HCT116 (cell line): ENCODE data around the gene SLC7A10. TPM values are rescaled to one million over a fixed set of nuclear protein-coding genes. Genes with fewer than 3 reads are reported as not detected.
"Not testable (repeated sequence)": the region's sequence is repeated elsewhere in the genome, so short reads cannot be mapped to it uniquely, and the experiment has no call there.

Experiments
- ATAC-seq: fragments of 200-7000 bp; cut with Tn5 transposase; 2 replicates; pipeline ENCODE4 v1.9.1; 2020; ENCODE audit warnings: mild to moderate bottlenecking, moderate library complexity
- BruUV-seq: library from RNA; stranded (reverse); fragments of 400-500 nt; replicated peaks from 2 replicates; lab custom pipeline; 2021; lab: Mats Ljungman, UMichigan
- CTCF ChIA-PET: fragments of 300-600 bp; sonication (Branson Sonifier 250); formaldehyde crosslinking; loops from one replicate; lab custom pipeline; 2021; ENCODE audit warnings: antibody characterized with exemption; lab: Charles Lee
- POLR2A ChIA-PET: fragments of 300-600, 350-600 bp; sonication (Branson Sonifier 250); formaldehyde crosslinking; loops from one replicate; lab custom pipeline; 2021; ENCODE audit warnings: antibody characterized with exemption; lab: Charles Lee
- RAD21 ChIA-PET, 2 experiments: fragments of 300-600 bp; sonication (Branson Sonifier 250); formaldehyde crosslinking; loops; one replicate each; lab custom pipeline; 2023; ENCODE audit warnings: low total read pairs in 2 of 2; ENCODE audit not compliant: uncharacterized antibody in 2 of 2, unreplicated experiment in 2 of 2, low non-redundant PET in 1 of 2; lab: Charles Lee
- DNase-seq: peaks from one replicate; pipeline ENCODE4 v3.0.0-alpha.2; 2010; ENCODE audit warnings: low read depth, low spot score
- H2AFZ ChIP-seq: fragments of 200-600 bp; shearing (Covaris generic), sonication (generic); 2 replicates; pipeline ENCODE4 v1.6.1; 2017; ENCODE audit warnings: low read depth, mixed run types, mixed read lengths, antibody characterized with exemption, low read length; ENCODE audit not compliant: poor library complexity, severe bottlenecking
- H3K27ac ChIP-seq: 2 replicates; pipeline ENCODE4 v1.5.1; 2012; ENCODE audit warnings: low read depth, low read length
- H3K27me3 ChIP-seq: fragments of 200-600 bp; sonication (generic); 2 replicates; pipeline ENCODE4 v1.6.1; 2016; ENCODE audit warnings: mixed run types, low read length, mixed read lengths; ENCODE audit not compliant: insufficient read depth
- H3K36me3 ChIP-seq, 2 experiments: fragments of 200-500 bp in 1 of 2; fragments of 200-600 bp in 1 of 2; sonication (Bioruptor generic) in 1 of 2; sonication (generic) in 1 of 2; 2 replicates each; pipeline versions ENCODE4 v1.5.1 to v1.6.1; 2014 to 2016; ENCODE audit warnings: low read length in 2 of 2, inconsistent platforms in 1 of 2, mixed read lengths in 1 of 2, mixed run types in 1 of 2; ENCODE audit not compliant: insufficient read depth in 2 of 2, control insufficient read depth in 1 of 2
- H3K4me1 ChIP-seq, 2 experiments: fragments of 200-600 bp in 1 of 2; sonication (generic) in 1 of 2; 2 replicates each; pipeline versions ENCODE4 v1.5.1 to v1.6.1; 2012 to 2017; ENCODE audit warnings: low read length in 2 of 2, inconsistent platforms in 1 of 2, mild to moderate bottlenecking in 1 of 2, mixed read lengths in 1 of 2, mixed run types in 1 of 2, moderate library complexity in 1 of 2; ENCODE audit not compliant: insufficient read depth in 2 of 2, control insufficient read depth in 1 of 2
- H3K4me2 ChIP-seq: fragments of 200-600 bp; sonication (generic); 2 replicates; pipeline ENCODE4 v1.6.1; 2017; ENCODE audit warnings: mixed run types, low read length, mixed read lengths
- H3K4me3 ChIP-seq, 2 experiments: fragments of 200-600 bp in 1 of 2; sonication (generic) in 1 of 2; replicated peaks in 1 of 2; 2 replicates each; pipeline ENCODE4 v1.5.1; 2011 to 2016; ENCODE audit warnings: low read length in 2 of 2, control low read depth in 1 of 2, low read depth in 1 of 2, mild to moderate bottlenecking in 1 of 2, mixed read lengths in 1 of 2, mixed run types in 1 of 2
- H3K79me2 ChIP-seq: fragments of 200-600 bp; sonication (generic); 2 replicates; pipeline ENCODE4 v1.6.1; 2017; ENCODE audit warnings: mild to moderate bottlenecking, mixed run types, low read length, moderate library complexity, mixed read lengths; ENCODE audit not compliant: insufficient read depth
- H3K9ac ChIP-seq: fragments of 200-600 bp; sonication (generic); 2 replicates; pipeline ENCODE4 v1.6.1; 2016; ENCODE audit warnings: low read length, mixed read lengths
- H3K9me2 ChIP-seq: fragments of 200-600 bp; sonication (generic), shearing (Covaris generic); 2 replicates; pipeline ENCODE4 v1.6.1; 2017; ENCODE audit warnings: mixed run types, mild to moderate bottlenecking, moderate library complexity; ENCODE audit not compliant: insufficient read depth
- H3K9me3 ChIP-seq, 2 experiments: fragments of 200-500 bp in 1 of 2; fragments of 200-600 bp in 1 of 2; sonication (Bioruptor generic) in 1 of 2; sonication (generic) in 1 of 2; 2 replicates each; pipeline ENCODE4 v1.6.1; 2014 to 2017; ENCODE audit warnings: low read length in 2 of 2, mixed read lengths in 2 of 2, inconsistent platforms in 1 of 2, low read depth in 1 of 2, mild to moderate bottlenecking in 1 of 2, mixed run types in 1 of 2, moderate library complexity in 1 of 2; ENCODE audit not compliant: control insufficient read depth in 1 of 2, insufficient read depth in 1 of 2
- H4K20me1 ChIP-seq: fragments of 200-600 bp; sonication (generic), shearing (Covaris generic); 2 replicates; pipeline ENCODE4 v1.6.1; 2017; ENCODE audit warnings: mixed run types, mild to moderate bottlenecking, moderate library complexity; ENCODE audit not compliant: insufficient read depth
- CEBPB ChIP-seq: IDR thresholded peaks from 2 replicates; pipeline ENCODE4 v1.6.1; 2012; ENCODE audit warnings: low read depth
- EZH2 ChIP-seq: fragments of 200-600 bp; sonication (generic); IDR thresholded peaks from 2 replicates; pipeline ENCODE4 v1.6.1; 2017; ENCODE audit warnings: antibody characterized with exemption, mixed run types
- EZH2phosphoT487 ChIP-seq: fragments of 200-600 bp; IDR thresholded peaks from 2 replicates; pipeline ENCODE4 v1.6.1; 2018; ENCODE audit warnings: antibody characterized with exemption, borderline replicate concordance
- FOSL1 ChIP-seq: IDR thresholded peaks from 2 replicates; pipeline ENCODE4 v1.6.1; 2012; ENCODE audit warnings: low read depth
- POLR2A ChIP-seq: IDR thresholded peaks from 2 replicates; pipeline ENCODE4 v1.7.0; 2011; ENCODE audit warnings: borderline replicate concordance; ENCODE audit not compliant: insufficient read depth, insufficient read length; ENCODE audit errors: extremely low read depth
- SIN3A ChIP-seq: IDR thresholded peaks from 2 replicates; pipeline ENCODE4 v1.6.1; 2012; ENCODE audit warnings: low read depth
- SRF ChIP-seq: IDR thresholded peaks from 2 replicates; pipeline ENCODE4 v1.6.1; 2012; ENCODE audit warnings: low read depth
- YY1 ChIP-seq: IDR thresholded peaks from 2 replicates; pipeline ENCODE4 v1.6.1; 2011; ENCODE audit warnings: low read length, low read depth, moderate library complexity, mild to moderate bottlenecking; ENCODE audit not compliant: insufficient replicate concordance; ENCODE audit errors: extremely low read depth
- intact Hi-C: fragments of 100-400 bp; cut with micrococcal nuclease; formaldehyde crosslinking; loops from 2 replicates; pipeline ENCODE4 v1.10.0; 2022
- total RNA-seq: library from RNA; stranded (reverse); gene quantifications from one replicate; pipeline ENCODE4 v1.2.1, GENCODE V29; 2021; ENCODE audit not compliant: unreplicated experiment
- TF ChIP-seq, protein P1 (sequence below), 3 experiments: fragments of 200-600 bp in 1 of 3; sonication (generic) in 1 of 3; IDR thresholded peaks in 2 of 3; conservative IDR thresholded peaks in 1 of 3; 2 replicates each; pipeline ENCODE4 v1.5.1; 2012 to 2017; ENCODE audit warnings: low read depth in 2 of 3, low read length in 2 of 3, antibody characterized with exemption in 1 of 3, borderline replicate concordance in 1 of 3, control low read depth in 1 of 3, mild to moderate bottlenecking in 1 of 3, mixed read lengths in 1 of 3, mixed run types in 1 of 3, moderate library complexity in 1 of 3; ENCODE audit not compliant: insufficient read depth in 1 of 3
- TF ChIP-seq, protein P2 (sequence below): IDR thresholded peaks from 2 replicates; pipeline ENCODE4 v1.6.1; 2012
- TF ChIP-seq, protein P3 (sequence below): IDR thresholded peaks from 2 replicates; pipeline ENCODE4 v1.6.1; 2012; ENCODE audit warnings: low read depth
- TF ChIP-seq, protein P4 (sequence below): IDR thresholded peaks from 2 replicates; pipeline ENCODE4 v1.6.1; 2011; ENCODE audit warnings: mild to moderate bottlenecking, low read length, moderate library complexity; ENCODE audit not compliant: insufficient replicate concordance; ENCODE audit errors: extremely low read depth

Gene SLC7A10
- total RNA-seq, 1 experiment from 2014 or later = 0.25 TPM

DNA sequence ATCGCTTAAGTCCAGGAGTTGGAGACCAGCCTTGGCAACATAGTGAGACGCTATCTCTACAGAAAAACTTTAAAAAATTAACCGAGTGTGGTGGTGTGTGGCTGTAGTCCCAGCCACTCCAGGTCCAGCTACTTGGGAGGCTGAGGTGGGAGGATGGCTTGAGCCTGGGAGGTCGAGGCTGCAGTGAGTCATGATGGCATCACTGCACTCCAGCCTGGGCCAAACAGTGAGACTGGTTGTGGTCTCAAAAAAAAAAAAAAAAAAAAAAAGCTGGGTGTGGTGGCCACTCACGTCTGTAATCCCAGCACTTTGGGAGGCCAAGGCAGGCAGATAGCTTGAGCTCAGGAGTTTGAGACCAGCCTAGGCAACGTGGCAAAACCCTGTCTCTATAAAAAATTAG, 59.6 kb downstream of the SLC7A10 start:
- ChIA-PET CTCF (interaction anchor here (0.6 to 2.7 kb wide), 4 partner anchors 18 to 195 kb away, joined by 3 to 11 read pairs (median 4); no protein-coding TSS in a partner anchor), RAD21 (interaction anchor here in 1 of 2 experiments (0.6 kb wide), 1 partner anchor 22 kb away, joined by 3 read pairs; no protein-coding TSS in a partner anchor)
- H3K4me1 ChIP-seq, H3K4me3 ChIP-seq, H3K9me2 ChIP-seq, DNase-seq, H3K27me3 ChIP-seq, H3K79me2 ChIP-seq, H3K27ac ChIP-seq, POLR2A ChIA-PET, BruUV-seq, H3K36me3 ChIP-seq, H4K20me1 ChIP-seq, H2AFZ ChIP-seq, H3K9me3 ChIP-seq, intact Hi-C loops, H3K9ac ChIP-seq: not testable (repeated sequence)
- ATAC-seq = peak; percentile 53; the same call in 1 of the 2 replicates
- H3K4me2 ChIP-seq = peak overlapping the region; percentile 47
- peak; percentile 62 for TF ChIP-seq FOSL1

DNA sequence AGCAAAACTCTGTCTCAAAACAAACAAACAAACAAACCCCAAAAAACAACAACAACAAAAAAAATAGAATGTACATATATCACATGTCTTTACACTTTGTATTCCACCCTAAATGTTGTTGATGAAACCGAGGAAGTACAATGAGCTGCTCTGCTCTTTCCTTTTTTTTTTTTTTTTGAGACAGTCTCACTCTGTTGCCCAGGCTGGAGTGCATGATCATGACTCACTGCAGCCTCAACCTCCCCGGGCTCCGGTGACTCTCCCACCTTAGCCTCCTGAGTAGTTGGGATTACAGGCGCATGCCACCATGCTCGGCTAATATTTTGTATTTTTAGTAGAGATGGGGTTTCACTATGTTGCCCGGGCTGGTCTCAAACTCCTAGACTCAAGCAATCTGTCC, 62.2 kb downstream of the SLC7A10 start:
- intact Hi-C loops = no loop called here
- H3K9ac ChIP-seq = no peak overlapping the region
- CTCF ChIA-PET = no interaction called here
- no peaks in the 10 kb centered on the region for H3K9me2 ChIP-seq
- RAD21 ChIA-PET = no interaction called here
- POLR2A ChIA-PET = no interaction called here
- no peaks in the 10 kb centered on the region for H3K79me2 ChIP-seq
- peaks cover 4 to 10% of the 10 kb centered on the region in 2 experiments; a peak in 3 of 4 replicates for H3K4me1 ChIP-seq
- no peak overlapping the region for H3K4me3 ChIP-seq
- H3K36me3 ChIP-seq = no peaks in the 10 kb centered on the region
- DNase-seq = no peak
- no peaks in the 10 kb centered on the region for H3K9me3 ChIP-seq
- no peaks in the 10 kb centered on the region for H4K20me1 ChIP-seq
- no peak overlapping the region for H2AFZ ChIP-seq
- no peaks in the 10 kb centered on the region for H3K27me3 ChIP-seq
- BruUV-seq = no TSS peak
- no peak overlapping the region for H3K4me2 ChIP-seq
- H3K27ac ChIP-seq = no peak overlapping the region
- ATAC-seq = no peak
- TF ChIP-seq, protein P1, sequence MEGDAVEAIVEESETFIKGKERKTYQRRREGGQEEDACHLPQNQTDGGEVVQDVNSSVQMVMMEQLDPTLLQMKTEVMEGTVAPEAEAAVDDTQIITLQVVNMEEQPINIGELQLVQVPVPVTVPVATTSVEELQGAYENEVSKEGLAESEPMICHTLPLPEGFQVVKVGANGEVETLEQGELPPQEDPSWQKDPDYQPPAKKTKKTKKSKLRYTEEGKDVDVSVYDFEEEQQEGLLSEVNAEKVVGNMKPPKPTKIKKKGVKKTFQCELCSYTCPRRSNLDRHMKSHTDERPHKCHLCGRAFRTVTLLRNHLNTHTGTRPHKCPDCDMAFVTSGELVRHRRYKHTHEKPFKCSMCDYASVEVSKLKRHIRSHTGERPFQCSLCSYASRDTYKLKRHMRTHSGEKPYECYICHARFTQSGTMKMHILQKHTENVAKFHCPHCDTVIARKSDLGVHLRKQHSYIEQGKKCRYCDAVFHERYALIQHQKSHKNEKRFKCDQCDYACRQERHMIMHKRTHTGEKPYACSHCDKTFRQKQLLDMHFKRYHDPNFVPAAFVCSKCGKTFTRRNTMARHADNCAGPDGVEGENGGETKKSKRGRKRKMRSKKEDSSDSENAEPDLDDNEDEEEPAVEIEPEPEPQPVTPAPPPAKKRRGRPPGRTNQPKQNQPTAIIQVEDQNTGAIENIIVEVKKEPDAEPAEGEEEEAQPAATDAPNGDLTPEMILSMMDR (IDR thresholded peaks at IDR 0.05 in 2 of 3, conservative IDR thresholded peaks at IDR 0.05 in 1 of 3; ENCODE audit: borderline replicate concordance in 1 of 3, insufficient read depth in 1 of 3, low read depth in 2 of 3, low read length in 2 of 3) = no peak
- TF ChIP-seq, protein P2, sequence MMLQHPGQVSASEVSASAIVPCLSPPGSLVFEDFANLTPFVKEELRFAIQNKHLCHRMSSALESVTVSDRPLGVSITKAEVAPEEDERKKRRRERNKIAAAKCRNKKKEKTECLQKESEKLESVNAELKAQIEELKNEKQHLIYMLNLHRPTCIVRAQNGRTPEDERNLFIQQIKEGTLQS = no peak
- TF ChIP-seq, protein P3, sequence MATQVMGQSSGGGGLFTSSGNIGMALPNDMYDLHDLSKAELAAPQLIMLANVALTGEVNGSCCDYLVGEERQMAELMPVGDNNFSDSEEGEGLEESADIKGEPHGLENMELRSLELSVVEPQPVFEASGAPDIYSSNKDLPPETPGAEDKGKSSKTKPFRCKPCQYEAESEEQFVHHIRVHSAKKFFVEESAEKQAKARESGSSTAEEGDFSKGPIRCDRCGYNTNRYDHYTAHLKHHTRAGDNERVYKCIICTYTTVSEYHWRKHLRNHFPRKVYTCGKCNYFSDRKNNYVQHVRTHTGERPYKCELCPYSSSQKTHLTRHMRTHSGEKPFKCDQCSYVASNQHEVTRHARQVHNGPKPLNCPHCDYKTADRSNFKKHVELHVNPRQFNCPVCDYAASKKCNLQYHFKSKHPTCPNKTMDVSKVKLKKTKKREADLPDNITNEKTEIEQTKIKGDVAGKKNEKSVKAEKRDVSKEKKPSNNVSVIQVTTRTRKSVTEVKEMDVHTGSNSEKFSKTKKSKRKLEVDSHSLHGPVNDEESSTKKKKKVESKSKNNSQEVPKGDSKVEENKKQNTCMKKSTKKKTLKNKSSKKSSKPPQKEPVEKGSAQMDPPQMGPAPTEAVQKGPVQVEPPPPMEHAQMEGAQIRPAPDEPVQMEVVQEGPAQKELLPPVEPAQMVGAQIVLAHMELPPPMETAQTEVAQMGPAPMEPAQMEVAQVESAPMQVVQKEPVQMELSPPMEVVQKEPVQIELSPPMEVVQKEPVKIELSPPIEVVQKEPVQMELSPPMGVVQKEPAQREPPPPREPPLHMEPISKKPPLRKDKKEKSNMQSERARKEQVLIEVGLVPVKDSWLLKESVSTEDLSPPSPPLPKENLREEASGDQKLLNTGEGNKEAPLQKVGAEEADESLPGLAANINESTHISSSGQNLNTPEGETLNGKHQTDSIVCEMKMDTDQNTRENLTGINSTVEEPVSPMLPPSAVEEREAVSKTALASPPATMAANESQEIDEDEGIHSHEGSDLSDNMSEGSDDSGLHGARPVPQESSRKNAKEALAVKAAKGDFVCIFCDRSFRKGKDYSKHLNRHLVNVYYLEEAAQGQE = no peak
- TF ChIP-seq EZH2phosphoT487 (no peak), SRF (no peak), FOSL1 (no peak), POLR2A (no peak), YY1 (no peak), CEBPB (no peak), EZH2 (no peak), SIN3A (no peak)
- TF ChIP-seq, protein P4, sequence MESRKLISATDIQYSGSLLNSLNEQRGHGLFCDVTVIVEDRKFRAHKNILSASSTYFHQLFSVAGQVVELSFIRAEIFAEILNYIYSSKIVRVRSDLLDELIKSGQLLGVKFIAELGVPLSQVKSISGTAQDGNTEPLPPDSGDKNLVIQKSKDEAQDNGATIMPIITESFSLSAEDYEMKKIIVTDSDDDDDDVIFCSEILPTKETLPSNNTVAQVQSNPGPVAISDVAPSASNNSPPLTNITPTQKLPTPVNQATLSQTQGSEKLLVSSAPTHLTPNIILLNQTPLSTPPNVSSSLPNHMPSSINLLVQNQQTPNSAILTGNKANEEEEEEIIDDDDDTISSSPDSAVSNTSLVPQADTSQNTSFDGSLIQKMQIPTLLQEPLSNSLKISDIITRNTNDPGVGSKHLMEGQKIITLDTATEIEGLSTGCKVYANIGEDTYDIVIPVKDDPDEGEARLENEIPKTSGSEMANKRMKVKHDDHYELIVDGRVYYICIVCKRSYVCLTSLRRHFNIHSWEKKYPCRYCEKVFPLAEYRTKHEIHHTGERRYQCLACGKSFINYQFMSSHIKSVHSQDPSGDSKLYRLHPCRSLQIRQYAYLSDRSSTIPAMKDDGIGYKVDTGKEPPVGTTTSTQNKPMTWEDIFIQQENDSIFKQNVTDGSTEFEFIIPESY = no peak
